Stimulated activated CD4-positive, alpha-beta T cell treated with anti-CD3 and anti-CD28 coated beads, TNF-alpha, amount 100 ng/mL, for 48 hours (primary cell): Measurements from ENCODE around the gene SUN2.

Experiments used
- DNase-seq, 3 donors: peaks; one replicate each; pipeline ENCODE4 v3.0.0-alpha.2; 2020; ENCODE audit warnings: low read depth in 3 of 3

The SUN2 gene

DNA sequence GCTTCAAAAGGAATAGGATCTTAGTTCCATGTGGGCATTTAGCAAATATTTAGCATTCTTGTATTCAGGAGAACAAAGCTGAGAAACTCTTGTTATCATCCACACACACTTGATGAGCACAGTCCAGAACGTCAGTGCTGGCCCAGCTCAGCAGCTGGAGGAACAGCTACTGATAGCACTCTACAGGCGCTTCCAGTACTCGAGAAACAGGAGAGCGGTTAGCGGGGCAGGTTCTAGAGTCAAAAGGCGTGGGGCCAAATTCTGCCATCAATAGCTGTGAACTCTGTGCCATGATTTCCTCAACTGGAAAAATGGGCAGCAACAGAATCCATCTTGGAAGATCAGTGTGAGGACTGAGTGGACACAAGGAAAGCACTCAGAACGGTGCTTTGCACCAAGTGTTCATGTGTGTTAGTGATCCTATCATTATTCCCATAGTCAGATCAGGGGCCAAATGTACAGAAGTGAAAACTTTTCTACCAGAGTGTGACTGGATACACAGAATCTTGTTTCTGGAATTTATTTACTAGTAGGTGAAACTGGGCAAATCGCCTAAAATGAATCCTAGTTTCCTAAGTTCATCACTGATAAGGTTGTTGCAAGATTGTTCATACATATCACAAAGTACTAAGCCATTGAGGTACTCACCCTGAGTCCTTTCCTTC lies 58.2 kb downstream of the SUN2 start:
- no peak for DNase-seq

DNA sequence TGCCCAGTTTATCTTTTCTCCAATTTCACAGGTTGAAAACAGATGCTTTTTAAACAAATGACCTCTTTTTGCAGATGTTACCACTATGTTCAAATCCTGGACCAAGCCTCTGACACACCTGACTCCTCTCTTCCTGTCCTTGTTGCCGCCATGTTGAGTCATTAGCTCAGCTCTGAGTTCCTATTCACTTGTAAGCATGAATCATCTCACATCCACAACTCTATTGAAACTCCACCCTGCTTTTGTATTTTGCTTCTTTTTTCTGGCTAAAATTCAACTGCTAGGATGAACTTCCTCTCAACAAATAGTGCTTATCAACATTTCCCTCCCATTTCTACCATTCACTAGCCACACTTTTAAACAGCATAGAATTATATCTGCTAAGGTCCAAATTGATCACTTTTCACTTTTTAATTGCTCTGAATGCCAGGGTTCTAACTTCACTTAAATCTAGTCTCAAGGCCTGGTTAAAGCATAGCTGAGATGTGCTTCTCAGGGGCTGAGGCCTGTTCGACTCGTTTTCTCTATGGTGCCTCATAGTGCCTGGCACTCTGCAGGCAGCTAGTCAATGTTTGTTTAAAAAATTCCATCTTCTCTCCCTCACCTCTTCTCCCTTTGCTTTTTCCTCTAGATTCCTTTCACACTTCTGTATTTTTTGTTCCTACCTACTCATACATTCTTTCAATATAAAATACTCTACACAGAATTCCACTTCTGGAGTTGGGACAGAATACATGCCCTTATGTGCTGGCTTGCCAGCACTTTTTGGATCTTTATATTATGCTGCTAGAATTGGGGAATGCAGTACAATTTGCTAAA lies 59.0 kb downstream of the SUN2 start:
- DNase-seq: peak in 2 of 3 donors; percentile 21 to 40

- DNase-seq: no peak
These were observed 60.9 kb downstream of the SUN2 start for GRCh38 chr22:38694940-38695339.

- DNase-seq: no peak
These were observed 61.7 kb downstream of the SUN2 start for GRCh38 chr22:38694049-38694448.

- DNase-seq: no peak
These were observed 66.1 kb downstream of the SUN2 start for GRCh38 chr22:38689651-38690050.

- DNase-seq: no peak
These were observed 70.0 kb downstream of the SUN2 start for GRCh38 chr22:38685761-38686160.

- no peak for DNase-seq
These were observed 70.9 kb downstream of the SUN2 start for GRCh38 chr22:38684895-38685294.
